MM.1S (cell line): Measurements from ENCODE around the gene ACOXL.

Source experiments
- DNase-seq: peaks from one replicate; pipeline ENCODE4 v3.0.0-alpha.2; 2015
- H2AFZ ChIP-seq: fragments of 300-600 bp; sonication (generic); 2 replicates; pipeline ENCODE4 v1.6.0; 2016; ENCODE audit warnings: antibody characterized with exemption, low read length
- H3F3A ChIP-seq: fragments of 300-600 bp; sonication (generic); 2 replicates; pipeline ENCODE4 v1.6.1; 2016; ENCODE audit warnings: mild to moderate bottlenecking, antibody characterized with exemption, low read length, moderate library complexity, mixed read lengths; ENCODE audit not compliant: insufficient read depth
- H3K27ac ChIP-seq: fragments of 300-600 bp; sonication (generic); 2 replicates; pipeline ENCODE4 v1.5.1; 2016; ENCODE audit warnings: mild to moderate bottlenecking, low read length
- H3K27me3 ChIP-seq: fragments of 300-600 bp; sonication (generic); replicated peaks from 2 replicates; pipeline ENCODE4 v1.6.0; 2016; ENCODE audit warnings: low read length; ENCODE audit not compliant: insufficient read depth
- H3K36me3 ChIP-seq: fragments of 300-600 bp; sonication (generic); replicated peaks from 2 replicates; pipeline ENCODE4 v1.6.1; 2016; ENCODE audit warnings: mild to moderate bottlenecking, low read length, mixed read lengths; ENCODE audit not compliant: insufficient read depth
- H3K4me1 ChIP-seq: fragments of 300-600 bp; sonication (generic); 2 replicates; pipeline ENCODE4 v1.6.1; 2016; ENCODE audit warnings: low read length, mixed read lengths
- H3K4me2 ChIP-seq: fragments of 300-600 bp; sonication (generic); 2 replicates; pipeline ENCODE4 v1.6.0; 2016; ENCODE audit warnings: low read depth, low read length
- H3K4me3 ChIP-seq: fragments of 300-600 bp; sonication (generic); 2 replicates; pipeline ENCODE4 v1.5.1; 2016; ENCODE audit warnings: low read length, mixed read lengths
- H3K79me2 ChIP-seq: fragments of 300-600 bp; sonication (generic); 2 replicates; pipeline ENCODE4 v1.6.1; 2016; ENCODE audit warnings: mixed run types, low read length, mixed read lengths
- H3K9ac ChIP-seq: fragments of 300-600 bp; sonication (generic); 2 replicates; pipeline ENCODE4 v1.6.1; 2016; ENCODE audit warnings: low read length, mixed read lengths
- H3K9me2 ChIP-seq: fragments of 300-600 bp; sonication (generic); replicated peaks from 2 replicates; pipeline ENCODE4 v1.6.1; 2016; ENCODE audit warnings: mild to moderate bottlenecking, low read length, mixed read lengths; ENCODE audit not compliant: insufficient read depth
- H3K9me3 ChIP-seq: fragments of 300-600 bp; sonication (generic); replicated peaks from 2 replicates; pipeline ENCODE4 v1.6.1; 2016; ENCODE audit warnings: mild to moderate bottlenecking, low read length, mixed read lengths; ENCODE audit not compliant: insufficient read depth
- H4K20me1 ChIP-seq: fragments of 300-600 bp; sonication (generic); 2 replicates; pipeline ENCODE4 v1.6.1; 2016; ENCODE audit warnings: mild to moderate bottlenecking, low read length, moderate library complexity, mixed read lengths; ENCODE audit not compliant: insufficient read depth
- CTCF ChIP-seq: fragments of 300-600 bp; sonication (generic); IDR thresholded peaks from 2 replicates; pipeline ENCODE4 v1.5.1; 2016; ENCODE audit warnings: antibody characterized with exemption, low read length, mixed read lengths
- EZH2 ChIP-seq: fragments of 300-600 bp; sonication (generic); optimal IDR thresholded peaks from 2 replicates; pipeline ENCODE3; 2017; ENCODE audit warnings: low read depth, mild to moderate bottlenecking, antibody characterized with exemption, low read length, mixed read lengths
- EZH2phosphoT487 ChIP-seq: fragments of 300-600 bp; sonication (generic); IDR thresholded peaks from 2 replicates; pipeline ENCODE4 v1.6.1; 2018; ENCODE audit warnings: antibody characterized with exemption, low read length

Gene ACOXL

GRCh38 chr2:111135910-111136297 is 403.5 kb downstream of the ACOXL start:
- Histone ChIP-seq H3K4me1 (peaks cover 18% of the 10 kb centered on the region), H3K79me2 (peaks cover 99% of the 10 kb centered on the region), H3K36me3 (peaks cover 42% of the 10 kb centered on the region)

GRCh38 chr2:111138839-111139238 is 406.5 kb downstream of the ACOXL start:
- H3K79me2 ChIP-seq = peaks cover 94% of the 10 kb centered on the region
- H3K36me3 ChIP-seq = peaks cover 39% of the 10 kb centered on the region
- TF ChIP-seq EZH2 = no peak
- TF ChIP-seq EZH2phosphoT487 = no peak
- TF ChIP-seq CTCF = no peak

More at GRCh38 chr2:111135910-111136297, 403.5 kb downstream of the ACOXL start:
- no peak overlapping the region for H3K9ac ChIP-seq
- no peak overlapping the region for H3K4me2 ChIP-seq
- H3F3A ChIP-seq = peaks cover 4% of the 10 kb centered on the region; the same call in 1 of the 2 replicates
- no peak overlapping the region for H2AFZ ChIP-seq
- no peak overlapping the region for H3K4me3 ChIP-seq
- DNase-seq = no peak
- no peaks in the 10 kb centered on the region for H3K9me3 ChIP-seq
- H3K9me2 ChIP-seq = no peaks in the 10 kb centered on the region
- H3K27ac ChIP-seq = no peak overlapping the region
- peaks cover 83% of the 10 kb centered on the region for H4K20me1 ChIP-seq
- no peaks in the 10 kb centered on the region for H3K27me3 ChIP-seq
- TF ChIP-seq CTCF = no peak
- no peak for TF ChIP-seq EZH2
- no peak for TF ChIP-seq EZH2phosphoT487

GRCh38 chr2:111139637-111140317 is 407.4 kb downstream of the ACOXL start:
- no peak overlapping the region for H3K9ac ChIP-seq
- no peaks in the 10 kb centered on the region for H3K9me3 ChIP-seq
- H3K4me2 ChIP-seq = no peak overlapping the region
- no peak for TF ChIP-seq EZH2phosphoT487
- no peak for TF ChIP-seq CTCF
- no peak for TF ChIP-seq EZH2
- H2AFZ ChIP-seq = no peak overlapping the region
- H3K79me2 ChIP-seq = peaks cover 94% of the 10 kb centered on the region
- no peak overlapping the region for H3K4me3 ChIP-seq
- no peak overlapping the region for H3K27ac ChIP-seq
- H3K4me1 ChIP-seq = peaks cover 12% of the 10 kb centered on the region
- peaks cover 17% of the 10 kb centered on the region for H3F3A ChIP-seq
- no peaks in the 10 kb centered on the region for H3K9me2 ChIP-seq
- peaks cover 32% of the 10 kb centered on the region for H3K36me3 ChIP-seq
- H4K20me1 ChIP-seq = peaks cover 76% of the 10 kb centered on the region
- no peak for DNase-seq
- H3K27me3 ChIP-seq = no peaks in the 10 kb centered on the region

More at GRCh38 chr2:111138839-111139238, 406.5 kb downstream of the ACOXL start:
- Histone ChIP-seq H3K9ac (no peak overlapping the region), H3K4me3 (no peak overlapping the region), H3K4me2 (no peak overlapping the region), H3K27me3 (no peaks in the 10 kb centered on the region), H3K9me3 (no peaks in the 10 kb centered on the region), H4K20me1 (peaks cover 77% of the 10 kb centered on the region), H2AFZ (no peak overlapping the region), H3F3A (peaks cover 8% of the 10 kb centered on the region), H3K27ac (no peak overlapping the region), H3K9me2 (no peaks in the 10 kb centered on the region), H3K4me1 (0 out of 2 replicates have a peak, but pooled peaks cover 3% of the 10 kb centered on the region)
- DNase-seq = no peak
